GM23248 (cell line): ENCODE data around the gene TREML4.

Source experiments
- EZH2 ChIP-seq: fragments of 200-600 bp; sonication (generic); IDR thresholded peaks from 2 replicates; pipeline ENCODE4 v1.6.1; 2018; ENCODE audit warnings: antibody characterized with exemption, mild to moderate bottlenecking; ENCODE audit not compliant: insufficient read depth, poor library complexity, severe bottlenecking
- EZH2phosphoT487 ChIP-seq: fragments of 200-600 bp; sonication (generic); IDR thresholded peaks from 2 replicates; pipeline ENCODE4 v1.6.1; 2018; ENCODE audit warnings: antibody characterized with exemption, moderate library complexity, mild to moderate bottlenecking, low read depth; ENCODE audit not compliant: insufficient read depth

DNA sequence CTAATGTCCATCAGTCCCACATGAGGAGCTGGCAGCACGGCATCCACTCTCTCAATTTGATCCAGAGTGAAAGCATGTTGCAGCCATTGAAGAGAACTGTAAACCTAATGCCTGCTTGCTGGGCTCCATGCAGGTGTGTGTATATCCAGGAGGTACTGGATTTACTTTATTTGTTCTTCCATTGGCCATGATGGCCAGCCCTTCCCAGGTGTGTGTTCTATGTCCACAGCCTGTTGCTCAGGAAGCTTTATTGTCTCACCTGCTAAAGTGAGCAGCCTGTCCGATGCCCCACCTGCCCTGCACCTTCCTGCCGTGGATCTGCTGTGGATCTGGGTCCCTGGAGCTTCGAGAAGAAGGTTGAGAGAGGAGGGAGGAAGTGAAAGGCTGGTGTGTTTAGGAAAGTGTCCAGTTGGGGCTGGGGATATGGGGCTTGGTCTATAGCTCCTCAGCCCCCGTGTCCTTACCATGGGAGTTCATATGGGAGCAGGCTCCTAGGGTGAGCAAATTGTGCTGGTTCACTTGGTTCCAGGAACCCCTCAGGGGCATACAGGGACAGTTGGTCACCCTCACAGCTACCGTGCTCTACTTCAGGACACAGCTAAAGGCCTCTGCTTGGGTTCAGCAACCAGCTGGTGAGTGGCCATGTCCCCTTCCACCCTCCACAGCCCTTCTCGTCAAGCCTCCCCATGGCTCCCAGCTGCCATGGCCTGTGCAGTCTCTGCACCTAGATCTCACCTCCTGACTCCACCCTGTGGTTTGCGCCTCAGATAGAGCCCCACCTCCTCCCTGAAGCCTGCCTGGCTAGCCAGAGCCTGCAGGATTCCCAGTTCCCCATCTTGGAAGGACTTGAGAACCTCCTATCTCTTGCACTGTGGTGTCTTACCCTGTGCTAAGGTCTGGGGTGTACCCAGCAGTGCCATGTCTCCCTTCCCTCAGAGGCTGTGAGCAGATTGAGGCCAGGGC, 39.9 kb upstream of the TREML4 start:
- TF ChIP-seq EZH2 (no peak), EZH2phosphoT487 (no peak)
